ENCODE measurements around the gene LPAR3.
"Not testable (repeated sequence)": the region's sequence is repeated elsewhere in the genome, so short reads cannot be mapped to it uniquely, and the experiment has no call there.

DNA sequence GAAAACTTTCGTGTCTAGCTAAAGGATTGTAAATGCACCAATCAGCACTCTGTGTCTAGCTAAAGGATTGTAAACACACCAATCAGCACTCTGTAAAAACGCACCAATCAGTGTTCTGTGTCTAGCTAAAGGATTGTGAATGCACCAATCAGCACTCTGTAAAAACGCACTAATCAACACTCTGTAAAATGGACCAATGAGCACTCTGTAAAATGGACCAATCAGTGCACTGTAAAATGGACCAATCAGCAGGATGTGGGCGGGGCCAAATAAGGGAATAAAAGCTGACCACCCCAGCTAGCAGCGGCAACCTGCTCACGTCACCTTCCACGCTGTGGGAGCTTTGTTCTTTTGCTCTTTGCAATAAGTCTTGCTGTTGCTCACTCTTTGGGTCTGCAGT, 9.7 kb upstream of the LPAR3 start:
- TF ChIP-seq, protein P1, sequence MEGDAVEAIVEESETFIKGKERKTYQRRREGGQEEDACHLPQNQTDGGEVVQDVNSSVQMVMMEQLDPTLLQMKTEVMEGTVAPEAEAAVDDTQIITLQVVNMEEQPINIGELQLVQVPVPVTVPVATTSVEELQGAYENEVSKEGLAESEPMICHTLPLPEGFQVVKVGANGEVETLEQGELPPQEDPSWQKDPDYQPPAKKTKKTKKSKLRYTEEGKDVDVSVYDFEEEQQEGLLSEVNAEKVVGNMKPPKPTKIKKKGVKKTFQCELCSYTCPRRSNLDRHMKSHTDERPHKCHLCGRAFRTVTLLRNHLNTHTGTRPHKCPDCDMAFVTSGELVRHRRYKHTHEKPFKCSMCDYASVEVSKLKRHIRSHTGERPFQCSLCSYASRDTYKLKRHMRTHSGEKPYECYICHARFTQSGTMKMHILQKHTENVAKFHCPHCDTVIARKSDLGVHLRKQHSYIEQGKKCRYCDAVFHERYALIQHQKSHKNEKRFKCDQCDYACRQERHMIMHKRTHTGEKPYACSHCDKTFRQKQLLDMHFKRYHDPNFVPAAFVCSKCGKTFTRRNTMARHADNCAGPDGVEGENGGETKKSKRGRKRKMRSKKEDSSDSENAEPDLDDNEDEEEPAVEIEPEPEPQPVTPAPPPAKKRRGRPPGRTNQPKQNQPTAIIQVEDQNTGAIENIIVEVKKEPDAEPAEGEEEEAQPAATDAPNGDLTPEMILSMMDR (conservative IDR thresholded peaks at IDR 0.05 in 1 of 2, IDR thresholded peaks at IDR 0.05 in 1 of 2; ENCODE audit: extremely low read depth in 1 of 2, insufficient read depth in 1 of 2, low read depth in 1 of 2, low read length in 2 of 2): not testable (repeated sequence)
- TF ChIP-seq EZH2 (IDR thresholded peaks at IDR 0.05; ENCODE audit: borderline replicate concordance, low read length): not testable (repeated sequence)

Data from mammary epithelial cell (primary cell).